Esophagus muscularis mucosa (tissue), 4 donors: ENCODE measurements around the gene SLC24A4. TPM values are rescaled to one million over a fixed set of nuclear protein-coding genes. Genes with fewer than 3 reads are reported as not detected.
A peak's percentile ranks its signal among the peaks of the same experiment; 100 is the strongest.

Experiments used
- DNase-seq: peaks from one replicate; pipeline ENCODE4 v3.0.0-alpha.2; 2017; ENCODE audit errors: extremely low spot score
- H3K27ac ChIP-seq, 4 donors: fragments of 200-600 bp; sonication (generic); replicated peaks in 1 of 4; 1 replicate in 3 of 4; 2 replicates in 1 of 4; pipeline ENCODE4 v1.5.1; 2016 to 2019; ENCODE audit warnings: mild to moderate bottlenecking in 1 of 4
- H3K27me3 ChIP-seq, 4 donors: fragments of 200-600 bp; sonication (generic); one replicate each; pipeline versions ENCODE4 v1.5.1 to v1.6.0; 2016 to 2019
- H3K36me3 ChIP-seq, 4 donors: fragments of 200-600 bp; sonication (generic); one replicate each; pipeline ENCODE4 v1.5.1; 2016 to 2019
- H3K4me1 ChIP-seq, 4 donors: fragments of 200-600 bp; sonication (generic); one replicate each; pipeline ENCODE4 v1.5.1; 2016 to 2019
- H3K4me3 ChIP-seq, 4 donors: fragments of 200-600 bp; sonication (generic); 1 replicate in 2 of 4; 2 replicates in 2 of 4; pipeline ENCODE4 v1.5.1; 2016 to 2019; ENCODE audit warnings: mild to moderate bottlenecking in 4 of 4, moderate library complexity in 1 of 4
- H3K9me3 ChIP-seq, 4 donors: fragments of 200-600 bp; sonication (generic); 1 replicate in 3 of 4; 2 replicates in 1 of 4; pipeline ENCODE4 v1.5.1; 2016 to 2019
- EP300 ChIP-seq: sonication (generic); formaldehyde crosslinking; IDR thresholded peaks from one replicate; pipeline ENCODE4 v1.6.1; 2017; ENCODE audit warnings: antibody characterized with exemption
- POLR2A ChIP-seq: fragments of 450-650 bp; IDR thresholded peaks from one replicate; pipeline ENCODE4 v1.6.1; 2017; ENCODE audit warnings: antibody characterized with exemption, moderate library complexity, mild to moderate bottlenecking, low read depth
- POLR2AphosphoS5 ChIP-seq, 2 donors: sonication (generic); formaldehyde crosslinking; IDR thresholded peaks; one replicate each; pipeline ENCODE4 v1.6.1; 2017; ENCODE audit warnings: antibody characterized with exemption in 2 of 2
- WGBS: methylation state at CpG from one replicate; pipeline ENCODE4 v1.1.5; 2018; 5-methylcytosine and 5-hydroxymethylcytosine counted together
- intact Hi-C: fragments of 100-400 bp; cut with DNase I; formaldehyde crosslinking; loops from one replicate; pipeline ENCODE4 v1.15.1; 2023
- total RNA-seq, 4 donors: library from RNA; depleted of rRNA; stranded (reverse); fragments of >200 nt; gene quantifications; one replicate each; pipeline versions ENCODE4 v1.1.0 to v1.2.1, GENCODE V29; 2016
- TF ChIP-seq, protein P1 (sequence below), 3 experiments: fragments of 200-600 bp in 2 of 3; fragments of 450-650 bp in 1 of 3; sonication (generic) in 2 of 3; IDR thresholded peaks; one replicate each; pipeline ENCODE4 v1.5.1; 2017 to 2019; ENCODE audit warnings: antibody characterized with exemption in 3 of 3, mild to moderate bottlenecking in 2 of 3, moderate library complexity in 1 of 3

SLC24A4 gene
- total RNA-seq, 4 donors from 2014 or later: 1.7 to 2.9 (median 2.1) TPM

DNA sequence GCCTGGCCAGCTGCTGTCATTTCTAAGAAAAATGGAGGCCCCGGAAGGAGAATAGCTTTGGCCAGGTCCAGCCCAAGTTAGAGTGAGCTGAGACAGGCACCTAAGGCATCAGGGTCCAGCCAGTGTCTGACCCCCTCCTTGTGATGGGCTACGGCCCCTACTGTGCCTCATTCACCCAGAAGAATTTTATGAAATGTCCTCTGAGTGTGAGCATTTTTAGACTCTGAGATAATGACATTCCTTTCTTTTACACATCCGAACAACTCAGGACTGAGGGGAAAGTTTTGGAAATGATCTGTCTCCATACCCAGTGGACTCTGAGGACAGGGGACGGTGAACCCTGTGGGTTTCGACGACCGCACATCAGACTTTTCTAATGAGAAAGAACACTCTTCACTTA is 50.4 kb downstream of the SLC24A4 start:
- no peak overlapping the region for H3K27ac ChIP-seq
- DNase-seq: no peak
- H3K4me1 ChIP-seq: no peaks in the 10 kb centered on the region
- no peaks in the 10 kb centered on the region for H3K27me3 ChIP-seq
- H3K4me3 ChIP-seq: no peak overlapping the region
- no peaks in the 10 kb centered on the region for H3K9me3 ChIP-seq
- WGBS: 82% methylated on average over 7 of the region's 7 CpGs
- H3K36me3 ChIP-seq: no peaks in the 10 kb centered on the region
- TF ChIP-seq POLR2AphosphoS5 (IDR thresholded peaks at IDR 0.05) (no peak), EP300 (no peak), POLR2A (no peak)
- TF ChIP-seq, protein P1, sequence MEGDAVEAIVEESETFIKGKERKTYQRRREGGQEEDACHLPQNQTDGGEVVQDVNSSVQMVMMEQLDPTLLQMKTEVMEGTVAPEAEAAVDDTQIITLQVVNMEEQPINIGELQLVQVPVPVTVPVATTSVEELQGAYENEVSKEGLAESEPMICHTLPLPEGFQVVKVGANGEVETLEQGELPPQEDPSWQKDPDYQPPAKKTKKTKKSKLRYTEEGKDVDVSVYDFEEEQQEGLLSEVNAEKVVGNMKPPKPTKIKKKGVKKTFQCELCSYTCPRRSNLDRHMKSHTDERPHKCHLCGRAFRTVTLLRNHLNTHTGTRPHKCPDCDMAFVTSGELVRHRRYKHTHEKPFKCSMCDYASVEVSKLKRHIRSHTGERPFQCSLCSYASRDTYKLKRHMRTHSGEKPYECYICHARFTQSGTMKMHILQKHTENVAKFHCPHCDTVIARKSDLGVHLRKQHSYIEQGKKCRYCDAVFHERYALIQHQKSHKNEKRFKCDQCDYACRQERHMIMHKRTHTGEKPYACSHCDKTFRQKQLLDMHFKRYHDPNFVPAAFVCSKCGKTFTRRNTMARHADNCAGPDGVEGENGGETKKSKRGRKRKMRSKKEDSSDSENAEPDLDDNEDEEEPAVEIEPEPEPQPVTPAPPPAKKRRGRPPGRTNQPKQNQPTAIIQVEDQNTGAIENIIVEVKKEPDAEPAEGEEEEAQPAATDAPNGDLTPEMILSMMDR (IDR thresholded peaks at IDR 0.05): no peak
- intact Hi-C loops: no loop called here

DNA sequence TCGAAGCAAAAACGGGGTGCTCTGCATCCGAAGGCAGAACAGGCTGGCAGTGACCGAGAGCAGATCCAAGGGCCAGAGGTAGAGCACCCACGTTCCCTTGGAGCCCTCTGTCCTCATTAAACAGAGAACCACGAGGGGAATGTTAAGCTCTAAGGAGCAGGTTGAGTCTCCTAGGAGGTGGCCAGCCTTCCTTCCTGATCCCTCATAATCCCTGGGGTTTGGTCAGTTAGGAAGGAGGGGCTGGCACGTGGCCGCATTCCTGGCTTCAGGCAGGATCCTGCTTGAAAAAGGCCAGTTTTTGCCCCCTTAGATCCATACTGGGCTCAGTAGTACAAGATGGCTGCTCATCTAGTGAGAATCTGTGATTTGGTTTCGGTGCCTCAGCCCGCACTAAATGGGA is 57.2 kb downstream of the SLC24A4 start:
- H3K4me3 ChIP-seq: no peak overlapping the region
- TF ChIP-seq POLR2A: no peak
- no peak for TF ChIP-seq EP300
- TF ChIP-seq POLR2AphosphoS5 (IDR thresholded peaks at IDR 0.05): no peak
- TF ChIP-seq, protein P1 (IDR thresholded peaks at IDR 0.05): no peak
- DNase-seq: no peak
- H3K9me3 ChIP-seq: no peaks in the 10 kb centered on the region
- H3K4me1 ChIP-seq: no peaks in the 10 kb centered on the region
- H3K27ac ChIP-seq: no peak overlapping the region
- H3K27me3 ChIP-seq: peaks cover 0 to 9% (median 0%) of the 10 kb centered on the region in 4 donors
- H3K36me3 ChIP-seq: no peaks in the 10 kb centered on the region
- WGBS: 100% methylated on average over 2 of the region's 10 CpGs
- intact Hi-C loops: no loop called here

DNA sequence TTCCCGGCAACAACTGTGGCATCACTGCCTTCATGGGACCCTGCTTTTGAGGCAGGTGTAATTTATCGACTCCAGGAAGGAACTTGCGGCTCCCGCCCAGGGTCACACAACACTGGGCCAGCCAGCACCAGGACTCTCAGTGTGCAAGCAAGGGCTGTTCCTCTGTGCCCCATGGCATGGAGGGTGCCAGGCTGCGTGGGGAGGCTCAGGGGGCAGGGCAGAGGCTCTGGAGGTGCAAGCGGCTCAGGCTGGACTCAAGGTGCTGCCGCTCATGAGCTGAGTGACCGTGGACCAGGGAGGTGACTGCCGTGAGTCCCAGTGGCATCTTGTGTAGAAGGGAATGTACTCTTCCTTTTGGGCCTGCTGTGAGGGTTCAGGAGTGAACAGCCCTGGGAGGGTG is 57.6 kb downstream of the SLC24A4 start:
- Histone ChIP-seq H3K9me3 (no peaks in the 10 kb centered on the region), H3K4me3 (no peak overlapping the region), H3K27ac (no peak overlapping the region), H3K4me1 (no peaks in the 10 kb centered on the region), H3K27me3 (peaks cover 0 to 9% (median 0%) of the 10 kb centered on the region in 4 donors), H3K36me3 (no peaks in the 10 kb centered on the region)
- no peak for DNase-seq
- TF ChIP-seq, protein P1 (IDR thresholded peaks at IDR 0.05): no peak
- TF ChIP-seq POLR2A (no peak), EP300 (no peak), POLR2AphosphoS5 (IDR thresholded peaks at IDR 0.05) (no peak)
- WGBS: 88% methylated on average over 6 of the region's 9 CpGs
- intact Hi-C loops: no loop called here

DNA sequence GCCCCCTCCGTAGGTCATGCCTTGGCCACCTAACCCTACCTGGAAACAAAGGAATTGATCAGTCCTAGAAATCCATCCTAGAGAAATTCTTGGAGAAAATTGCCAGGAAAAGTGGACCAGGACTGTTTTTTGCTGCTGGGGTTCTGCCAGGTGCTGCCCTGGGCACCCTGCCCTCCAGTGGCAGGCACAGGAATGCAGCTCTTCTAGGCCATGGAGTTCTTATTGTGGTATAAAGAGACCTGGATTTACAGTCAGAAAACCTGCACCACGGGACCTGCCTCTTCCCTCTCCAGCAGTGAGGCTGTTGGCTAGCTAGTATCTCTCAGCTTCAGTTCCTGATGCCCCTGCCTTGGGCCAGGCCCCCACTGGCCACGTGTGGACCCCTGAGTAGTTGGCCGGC is 59.7 kb downstream of the SLC24A4 start:
- Histone ChIP-seq H3K9me3 (no peaks in the 10 kb centered on the region), H3K36me3 (no peaks in the 10 kb centered on the region), H3K4me3 (no peak overlapping the region), H3K27ac (no peak overlapping the region), H3K4me1 (no peaks in the 10 kb centered on the region), H3K27me3 (peaks cover 0 to 9% (median 0%) of the 10 kb centered on the region in 4 donors)
- 54% methylated on average over 4 of the region's 4 CpGs for WGBS
- no peak for DNase-seq
- intact Hi-C loops: no loop called here
- TF ChIP-seq, protein P1 (IDR thresholded peaks at IDR 0.05): peak in 1 of 3 experiments; percentile 15
- TF ChIP-seq EP300: no peak
- no peak for TF ChIP-seq POLR2AphosphoS5 (IDR thresholded peaks at IDR 0.05)
- no peak for TF ChIP-seq POLR2A

DNA sequence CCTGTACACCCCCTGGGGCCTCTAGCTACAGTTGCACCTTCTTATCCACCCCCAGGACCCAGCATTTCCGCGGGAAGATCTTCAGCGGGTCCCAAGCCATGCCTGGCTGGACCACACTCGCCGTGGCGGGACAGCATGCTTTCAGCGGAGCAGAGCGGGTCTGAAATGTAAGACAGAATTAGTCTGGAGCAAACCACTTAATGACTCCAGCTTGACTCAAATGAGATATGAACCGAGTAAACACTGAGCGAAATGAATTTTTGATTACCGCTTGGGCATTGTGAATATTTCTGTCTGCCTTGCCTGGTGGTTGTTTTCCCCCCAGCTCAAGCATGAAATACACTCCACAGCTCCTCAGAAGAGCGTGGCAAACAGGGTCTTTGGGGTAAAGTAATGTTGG is 60.8 kb downstream of the SLC24A4 start:
- DNase-seq: no peak
- no peaks in the 10 kb centered on the region for H3K4me1 ChIP-seq
- 81% methylated on average over 12 of the region's 12 CpGs for WGBS
- no peaks in the 10 kb centered on the region for H3K36me3 ChIP-seq
- no peaks in the 10 kb centered on the region for H3K9me3 ChIP-seq
- no peak overlapping the region for H3K4me3 ChIP-seq
- intact Hi-C loops: no loop called here
- H3K27ac ChIP-seq: no peak overlapping the region
- H3K27me3 ChIP-seq: peaks cover 0 to 9% (median 0%) of the 10 kb centered on the region in 4 donors
- TF ChIP-seq, protein P1 (IDR thresholded peaks at IDR 0.05): no peak
- TF ChIP-seq POLR2AphosphoS5 (IDR thresholded peaks at IDR 0.05): no peak
- TF ChIP-seq EP300: no peak
- no peak for TF ChIP-seq POLR2A
